ENCODE measurements around the gene TRMT10C.

DNA sequence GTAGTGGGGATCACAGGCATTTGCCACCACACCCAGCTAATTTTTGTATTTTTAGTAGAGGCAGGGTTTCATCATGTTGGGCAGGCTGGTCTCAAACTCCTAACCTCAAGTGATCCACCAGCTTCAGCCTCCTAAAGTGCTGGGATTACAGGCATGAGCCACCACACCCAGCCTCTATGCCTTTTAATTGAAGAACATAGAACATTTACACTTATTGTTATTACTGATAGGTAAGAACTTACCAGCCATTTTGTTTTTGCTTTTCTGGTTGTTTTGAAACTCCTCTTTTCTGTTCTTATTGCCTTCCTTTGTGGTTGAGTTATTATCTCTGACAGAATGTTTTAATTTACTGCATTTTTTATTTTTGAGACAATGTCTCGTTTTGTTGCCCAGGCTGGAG lies 41.5 kb downstream of the TRMT10C start:
- no peak for TF ChIP-seq CTCF (IDR thresholded peaks at IDR 0.05)
- no peak for TF ChIP-seq POLR2AphosphoS5 (IDR thresholded peaks at IDR 0.05)
- no peak for TF ChIP-seq POLR2A (IDR thresholded peaks at IDR 0.05)
